DMS 273 treated with DMSO at 0.1 percent for 48 hours (cell line): ENCODE data around the gene IMPACT.

ENCODE experiments used
- DNase-seq: peaks from one replicate; lab custom pipeline; 2025; lab: John Stamatoyannopoulos, UW

Gene IMPACT

DNA sequence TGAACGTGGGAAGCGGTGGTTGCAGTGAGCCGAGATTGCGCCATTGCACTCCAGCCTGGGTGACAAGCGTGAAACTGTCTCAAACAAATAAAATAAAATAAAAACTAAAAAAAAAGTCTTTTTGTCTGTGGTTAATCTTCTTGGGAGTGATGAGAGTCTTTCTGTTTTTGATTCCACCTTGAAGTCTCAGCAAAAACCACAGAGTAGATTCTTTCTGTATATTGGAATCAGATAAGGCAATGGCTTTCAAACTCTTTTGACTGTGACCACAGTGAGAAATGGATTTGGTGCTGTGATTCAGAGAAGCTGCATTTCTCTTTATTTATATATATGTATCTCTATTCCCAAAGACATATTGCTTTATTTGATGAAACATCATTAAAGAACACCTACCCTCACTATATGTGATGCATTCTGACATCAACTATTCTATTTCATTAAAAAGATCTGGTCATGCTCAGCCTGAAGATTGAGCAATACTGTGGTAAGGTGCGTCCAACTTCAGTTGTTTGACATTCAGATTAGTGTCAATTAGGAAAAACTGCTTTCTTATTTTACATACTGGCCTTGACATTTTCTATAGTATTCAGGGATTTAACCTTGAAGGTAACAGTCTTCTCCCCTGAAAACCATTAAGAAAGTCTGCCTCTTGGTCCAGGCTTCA, 49.6 kb downstream of the IMPACT start:
- DNase-seq, result no peak

DNA sequence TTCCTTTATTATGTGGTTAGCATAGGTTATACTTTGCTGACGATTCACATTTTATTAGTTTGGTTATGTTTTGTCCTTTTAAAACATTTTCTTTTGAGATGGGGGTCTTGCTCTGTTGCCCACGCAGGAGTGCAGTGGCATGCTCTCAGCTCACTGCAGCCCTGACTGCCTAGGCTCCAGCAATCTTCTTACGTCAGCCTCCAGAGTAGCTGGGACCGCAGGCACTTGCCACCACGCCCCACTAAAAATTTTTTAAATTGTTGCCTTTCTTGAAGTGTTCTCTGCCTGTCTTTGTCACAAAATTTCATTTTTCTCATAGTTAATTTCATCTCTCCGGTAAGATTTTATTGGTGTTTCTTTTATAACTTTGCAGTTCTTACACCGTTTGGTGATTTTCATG, 52.9 kb downstream of the IMPACT start:
- DNase-seq, result no peak

DNA sequence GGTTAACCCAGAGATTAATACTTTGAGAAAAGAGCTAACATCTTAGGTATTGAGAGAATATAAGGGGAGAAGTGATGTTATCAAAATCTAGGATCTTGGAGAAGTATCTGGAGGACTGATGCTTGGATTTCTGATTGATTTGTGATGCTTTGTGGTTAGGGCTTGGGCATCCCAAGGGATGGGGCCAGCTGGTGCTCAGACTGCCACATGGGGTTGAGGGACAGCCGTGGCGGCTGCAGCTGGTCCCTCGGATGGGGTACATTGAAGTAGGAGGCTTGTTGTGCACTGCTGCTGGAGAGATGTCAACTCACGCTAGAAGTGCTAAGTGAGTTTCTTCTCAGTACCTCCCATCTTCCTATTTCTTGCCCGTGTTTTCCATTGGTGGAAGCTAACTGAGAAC, 56.4 kb downstream of the IMPACT start:
- DNase-seq, result no peak

GRCh38 chr18:24485681-24486080, 59.2 kb downstream of the IMPACT start:
- DNase-seq, result no peak

- no peak for DNase-seq
Observed at GRCh38 chr18:24486684-24487083, 60.2 kb downstream of the IMPACT start.

GRCh38 chr18:24488824-24489493, 62.5 kb downstream of the IMPACT start:
- peak; percentile 2 for DNase-seq

- DNase-seq, result no peak
Observed at GRCh38 chr18:24490539-24490938, 64.1 kb downstream of the IMPACT start.

- no peak for DNase-seq
Observed at GRCh38 chr18:24491927-24492834, 65.7 kb downstream of the IMPACT start.

GRCh38 chr18:24494586-24494985, 68.1 kb downstream of the IMPACT start:
- no peak for DNase-seq

DNA sequence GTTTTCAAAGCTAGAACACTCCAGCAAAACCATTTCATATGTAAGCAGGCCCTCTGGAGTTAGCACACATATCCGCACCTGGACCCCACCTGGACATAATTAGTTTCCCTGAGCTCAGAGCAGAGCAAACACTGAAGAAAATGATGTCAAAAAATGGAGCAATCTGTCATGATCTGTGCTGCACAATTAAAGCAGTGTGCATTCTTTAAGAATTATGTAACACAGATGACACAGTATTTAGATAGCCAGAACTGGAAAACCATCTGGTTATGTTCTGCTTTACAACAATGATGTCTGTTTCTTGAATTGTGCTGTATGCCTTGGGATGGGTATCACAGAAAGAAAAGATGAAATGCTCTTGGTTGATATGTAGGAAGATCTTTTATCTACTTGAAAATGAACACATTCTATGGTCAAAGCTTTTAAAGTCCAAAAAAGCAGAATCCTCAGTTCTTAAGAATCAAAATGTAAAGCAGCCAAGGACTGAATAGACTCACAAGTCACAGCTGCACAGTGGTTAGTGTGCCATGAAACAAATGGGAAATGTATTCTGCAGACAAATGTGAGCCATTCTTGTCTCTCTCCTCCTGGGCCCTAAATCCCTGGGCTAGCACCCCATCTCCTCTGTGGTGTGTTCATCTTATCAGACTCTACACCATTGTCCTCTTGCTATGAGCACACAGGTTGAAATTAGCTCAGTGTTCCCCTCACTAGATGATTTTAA, 70.7 kb downstream of the IMPACT start:
- no peak for DNase-seq

GRCh38 chr18:24499814-24500213, 73.3 kb downstream of the IMPACT start:
- no peak for DNase-seq

DNA sequence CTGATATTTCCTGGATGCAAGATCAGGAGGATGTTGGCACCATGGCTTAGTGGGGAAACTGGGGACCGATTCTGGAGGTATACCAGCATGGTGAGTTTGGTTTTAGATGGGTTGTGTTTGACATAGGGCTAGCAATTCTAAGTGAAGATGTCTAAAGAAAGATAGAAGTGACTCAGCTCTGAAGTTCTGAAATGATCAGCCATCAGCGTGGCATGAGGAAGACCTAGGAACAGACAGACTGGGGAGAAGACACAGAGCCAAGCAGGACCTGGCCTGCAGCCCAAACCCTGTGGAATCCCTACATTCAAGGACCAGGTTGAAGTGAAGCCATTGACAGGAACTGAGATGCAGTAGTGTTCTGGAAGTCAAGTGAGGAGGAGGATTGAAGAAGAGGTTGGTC, 73.7 kb downstream of the IMPACT start:
- DNase-seq, result no peak

GRCh38 chr18:24500766-24501165, 74.3 kb downstream of the IMPACT start:
- DNase-seq, result no peak

- DNase-seq, result no peak
Observed at GRCh38 chr18:24502667-24503523, 76.4 kb downstream of the IMPACT start.
